Fibroblast of lung (primary cell): ENCODE data around the gene MED17. TPM values are rescaled to one million over a fixed set of nuclear protein-coding genes. Genes with fewer than 3 reads are reported as not detected.

Source experiments
- DNase-seq, 2 donors: peaks; one replicate each; pipeline versions ENCODE4 v3.0.0 to v3.0.0-alpha.2; 2010; ENCODE audit warnings: low read depth in 2 of 2
- H2AFZ ChIP-seq: 2 replicates; pipeline ENCODE4 v1.5.1; 2012; ENCODE audit warnings: low read length, control low read depth, inconsistent platforms
- H3K27ac ChIP-seq: 2 replicates; pipeline ENCODE4 v1.5.1; 2011; ENCODE audit warnings: low read length, control low read depth; ENCODE audit not compliant: insufficient read depth
- H3K27me3 ChIP-seq: 2 replicates; pipeline ENCODE4 v1.5.1; 2011; ENCODE audit warnings: mild to moderate bottlenecking, low read length; ENCODE audit not compliant: control insufficient read depth, insufficient read depth
- H3K36me3 ChIP-seq: 2 replicates; pipeline ENCODE4 v1.5.1; 2011; ENCODE audit warnings: low read length; ENCODE audit not compliant: control insufficient read depth, insufficient read depth
- H3K4me1 ChIP-seq: 2 replicates; pipeline ENCODE4 v1.5.1; 2011; ENCODE audit warnings: low read length; ENCODE audit not compliant: control insufficient read depth, insufficient read depth; ENCODE audit errors: extremely low read depth
- H3K4me2 ChIP-seq: 2 replicates; pipeline ENCODE4 v1.5.1; 2011; ENCODE audit warnings: low read length, control low read depth; ENCODE audit not compliant: insufficient read depth; ENCODE audit errors: extremely low read depth
- H3K4me3 ChIP-seq, 4 experiments: fragments of 200-600 bp in 1 of 4; sonication (generic) in 1 of 4; replicated peaks in 1 of 4; 2 replicates each; pipeline ENCODE4 v1.5.1; 2011 to 2016; ENCODE audit warnings: low read length in 4 of 4, low read depth in 3 of 4, mild to moderate bottlenecking in 3 of 4, control low read depth in 2 of 4, inconsistent platforms in 1 of 4, mixed read lengths in 1 of 4; ENCODE audit not compliant: insufficient read depth in 1 of 4; ENCODE audit errors: control extremely low read depth in 1 of 4
- H3K79me2 ChIP-seq: 2 replicates; pipeline ENCODE4 v1.5.1; 2012; ENCODE audit warnings: mild to moderate bottlenecking, low read length, inconsistent platforms; ENCODE audit not compliant: control insufficient read depth, insufficient read depth
- H3K9ac ChIP-seq: 2 replicates; pipeline ENCODE4 v1.5.1; 2011; ENCODE audit warnings: mild to moderate bottlenecking, low read length, control low read depth; ENCODE audit not compliant: insufficient read depth
- H3K9me3 ChIP-seq: 2 replicates; pipeline ENCODE4 v1.5.1; 2012; ENCODE audit warnings: low read depth, low read length; ENCODE audit not compliant: control insufficient read depth, insufficient read depth
- H4K20me1 ChIP-seq: 2 replicates; pipeline ENCODE4 v1.5.1; 2011; ENCODE audit warnings: low read length; ENCODE audit not compliant: control insufficient read depth, insufficient read depth; ENCODE audit errors: extremely low read depth
- CTCF ChIP-seq, 2 donors: IDR thresholded peaks in 1 of 2; conservative IDR thresholded peaks in 1 of 2; 1 replicate in 1 of 2; 2 replicates in 1 of 2; pipeline ENCODE4 v1.5.1; 2011 to 2012; ENCODE audit warnings: low read length in 2 of 2, control low read depth in 1 of 2, inconsistent platforms in 1 of 2, low read depth in 1 of 2, mild to moderate bottlenecking in 1 of 2
- EZH2 ChIP-seq: IDR thresholded peaks from 2 replicates; pipeline ENCODE4 v1.5.1; 2012; ENCODE audit warnings: low read length, control low read depth, mild to moderate bottlenecking; ENCODE audit errors: missing control alignments
- polyA plus RNA-seq, 2 donors: library from polyadenylated mRNA; depleted of rRNA in 1 of 2; stranded (reverse) in 1 of 2; unstranded in 1 of 2; fragments of >200 nt; gene quantifications; 2 replicates each; pipeline ENCODE4 v1.2.1, GENCODE V29; 2011 to 2012; ENCODE audit warnings: missing spikeins in 1 of 2
- total RNA-seq: library from RNA; depleted of rRNA; stranded (reverse); fragments of >200 nt; gene quantifications from 2 replicates; pipeline ENCODE4 v1.2.1, GENCODE V29; 2014

MED17 gene
- total and polyA plus RNA-seq, 2 donors (not counting 1 experiment from before 2014, with no cell fraction given): 24.1 to 25.6 TPM

DNA sequence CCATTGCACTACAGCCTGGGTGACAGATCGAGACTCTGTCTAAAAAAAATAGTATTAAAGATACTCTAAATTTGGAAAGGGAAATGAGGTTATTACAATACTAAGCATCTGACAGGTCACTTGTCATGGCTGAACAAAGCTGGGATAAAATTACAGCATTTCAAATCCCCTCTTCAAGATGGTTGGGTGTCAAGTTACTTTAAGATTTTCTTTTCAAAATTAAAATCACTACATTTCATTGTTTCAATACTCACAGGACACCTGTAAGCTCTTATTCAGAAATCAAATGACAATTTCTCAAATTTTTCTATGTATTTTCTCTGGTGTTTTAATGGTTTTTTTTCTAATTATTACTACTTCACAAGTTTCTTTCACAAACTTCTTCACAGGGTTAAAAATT, 48.5 kb upstream of the MED17 start:
- H4K20me1 ChIP-seq: peaks cover 3% of the 10 kb centered on the region
- no peak overlapping the region for H3K4me2 ChIP-seq
- TF ChIP-seq CTCF (conservative IDR thresholded peaks at IDR 0.05 in 1 of 2, IDR thresholded peaks at IDR 0.05 in 1 of 2; ENCODE audit: low read depth in 1 of 2, low read length in 2 of 2) (no peak), EZH2 (no peak)
- peaks cover 4% of the 10 kb centered on the region for H3K4me1 ChIP-seq
- no peak overlapping the region for H3K4me3 ChIP-seq
- no peak overlapping the region for H3K27ac ChIP-seq
- no peak for DNase-seq
- H3K9me3 ChIP-seq: no peaks in the 10 kb centered on the region
- no peaks in the 10 kb centered on the region for H3K27me3 ChIP-seq
- peaks cover 17% of the 10 kb centered on the region for H3K36me3 ChIP-seq
- H3K9ac ChIP-seq: no peak overlapping the region
- H3K79me2 ChIP-seq: peaks cover 66% of the 10 kb centered on the region
- no peak overlapping the region for H2AFZ ChIP-seq

- Histone ChIP-seq H3K4me1 (peaks cover 4% of the 10 kb centered on the region), H3K4me3 (no peak overlapping the region), H3K27me3 (no peaks in the 10 kb centered on the region), H3K36me3 (peaks cover 17% of the 10 kb centered on the region), H3K27ac (no peak overlapping the region), H3K9me3 (no peaks in the 10 kb centered on the region), H4K20me1 (peaks cover 3% of the 10 kb centered on the region), H2AFZ (no peak overlapping the region), H3K4me2 (peak overlapping the region; percentile 32), H3K9ac (no peak overlapping the region), H3K79me2 (peaks cover 71% of the 10 kb centered on the region)
- peak in 1 of 2 donors; percentile 50 for DNase-seq
- TF ChIP-seq EZH2: no peak
- TF ChIP-seq CTCF (conservative IDR thresholded peaks at IDR 0.05 in 1 of 2, IDR thresholded peaks at IDR 0.05 in 1 of 2; ENCODE audit: low read depth in 1 of 2, low read length in 2 of 2): no peak
These were observed 48.0 kb upstream of the MED17 start for GRCh38 chr11:93736129-93736528.

DNA sequence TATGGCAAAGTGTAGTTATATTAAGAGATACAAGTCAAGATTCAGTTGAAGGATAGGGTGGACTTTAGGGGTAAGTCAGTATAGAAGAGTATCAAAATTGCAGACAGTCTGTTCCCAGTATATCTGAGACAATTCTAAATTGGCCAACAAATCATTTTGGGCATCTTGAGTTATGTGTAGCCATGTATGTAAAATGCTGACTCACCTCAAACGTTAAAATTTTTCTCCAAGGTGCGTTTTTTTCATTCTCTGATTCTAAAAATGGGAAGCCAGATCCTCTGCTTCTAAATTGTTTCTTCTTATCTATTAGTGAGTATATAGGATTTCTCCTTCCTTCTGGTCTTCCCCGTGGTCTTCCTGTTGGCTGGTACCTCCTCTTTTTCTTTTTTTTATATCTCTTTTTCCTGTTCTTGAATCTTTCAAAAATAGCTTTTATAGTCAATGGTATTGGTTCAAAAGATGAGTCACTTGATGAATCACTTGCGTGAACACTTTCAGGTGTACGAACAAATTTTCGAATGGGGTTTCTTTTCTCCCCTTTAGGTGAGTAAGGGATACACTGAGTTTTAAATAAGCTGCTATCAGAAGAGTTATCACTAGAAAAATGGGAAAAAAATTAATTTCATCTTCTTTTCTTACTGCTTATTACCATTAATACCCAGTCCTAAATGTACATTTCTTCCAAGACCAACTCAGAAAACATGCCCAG, 46.0 kb upstream of the MED17 start:
- Histone ChIP-seq H3K4me2 (peak overlapping the region; percentile 17), H3K79me2 (peaks cover 75% of the 10 kb centered on the region), H3K9ac (no peak overlapping the region), H3K4me3 (peak overlapping the region in 3 of 4 experiments; percentile 20 to 98 (median 78)), H3K4me1 (peaks cover 4% of the 10 kb centered on the region), H3K36me3 (peaks cover 15% of the 10 kb centered on the region), H3K9me3 (no peaks in the 10 kb centered on the region), H3K27me3 (no peaks in the 10 kb centered on the region), H4K20me1 (peaks cover 3% of the 10 kb centered on the region), H3K27ac (no peak overlapping the region), H2AFZ (no peak overlapping the region)
- peak in 1 of 2 donors; percentile 37 for DNase-seq
- TF ChIP-seq CTCF (conservative IDR thresholded peaks at IDR 0.05 in 1 of 2, IDR thresholded peaks at IDR 0.05 in 1 of 2; ENCODE audit: low read depth in 1 of 2, low read length in 2 of 2) (no peak), EZH2 (no peak)
